Measurements from ENCODE around the gene AFAP1L2.

AFAP1L2 gene

GRCh38 chr10:114271075-114271778 lies 133.1 kb downstream of the AFAP1L2 start:
- DNase-seq (ENCODE audit: low read depth) = no peak

- no peak for DNase-seq (ENCODE audit: low read depth)
Observed at GRCh38 chr10:114266521-114266920, 137.8 kb downstream of the AFAP1L2 start.

- DNase-seq (ENCODE audit: low read depth) = no peak
Observed at GRCh38 chr10:114265392-114266053, 138.8 kb downstream of the AFAP1L2 start.

- no peak for DNase-seq (ENCODE audit: low read depth)
Observed at GRCh38 chr10:114262496-114262895, 141.8 kb downstream of the AFAP1L2 start.

GRCh38 chr10:114261076-114261475 lies 143.2 kb downstream of the AFAP1L2 start:
- DNase-seq (ENCODE audit: low read depth) = no peak

- no peak for DNase-seq (ENCODE audit: low read depth)
Observed at GRCh38 chr10:114260366-114260765, 143.9 kb downstream of the AFAP1L2 start.

- no peak for DNase-seq (ENCODE audit: low read depth)
Observed at GRCh38 chr10:114259824-114260223, 144.5 kb downstream of the AFAP1L2 start.

GRCh38 chr10:114258274-114258840 lies 145.9 kb downstream of the AFAP1L2 start:
- no peak for DNase-seq (ENCODE audit: low read depth)

GRCh38 chr10:114257498-114257897 lies 146.8 kb downstream of the AFAP1L2 start:
- DNase-seq (ENCODE audit: low read depth) = no peak

- no peak for DNase-seq (ENCODE audit: low read depth)
Observed at GRCh38 chr10:114256822-114257221, 147.5 kb downstream of the AFAP1L2 start.

- DNase-seq (ENCODE audit: low read depth) = no peak
Observed at GRCh38 chr10:114256008-114256765, 148.1 kb downstream of the AFAP1L2 start.

- no peak for DNase-seq (ENCODE audit: low read depth)
Observed at GRCh38 chr10:114255227-114255626, 149.1 kb downstream of the AFAP1L2 start.

- DNase-seq (ENCODE audit: low read depth) = no peak
Observed at GRCh38 chr10:114252883-114253282, 151.4 kb downstream of the AFAP1L2 start.

- DNase-seq (ENCODE audit: low read depth) = no peak
Observed at GRCh38 chr10:114252092-114252491, 152.2 kb downstream of the AFAP1L2 start.

- no peak for DNase-seq (ENCODE audit: low read depth)
Observed at GRCh38 chr10:114250716-114251115, 153.6 kb downstream of the AFAP1L2 start.

GRCh38 chr10:114250236-114250635 lies 154.1 kb downstream of the AFAP1L2 start:
- no peak for DNase-seq (ENCODE audit: low read depth)

- no peak for DNase-seq (ENCODE audit: low read depth)
Observed at GRCh38 chr10:114246679-114247305, 157.5 kb downstream of the AFAP1L2 start.

- no peak for DNase-seq (ENCODE audit: low read depth)
Observed at GRCh38 chr10:114245121-114245791, 159.0 kb downstream of the AFAP1L2 start.
